HL-60/S4 treated with phorbol 12-myristate 13-acetate at 8.2 ng/mL for 4 days and 3 days (cell line): ENCODE results near the gene CD164L2.

Experiments used
- in situ Hi-C: fragments of 300-500 bp; cut with MboI; formaldehyde crosslinking; loops from 2 replicates; pipeline ENCODE4 v1.15.0; 2022; ENCODE audit warnings: low sequenced_read_pairs

CD164L2 gene

GRCh38 chr1:27330786-27331185 is 52.3 kb downstream of the CD164L2 start:
- in situ Hi-C loops: no loop called here
